GM12892 (cell line): ENCODE results near the gene MTTP.

Source experiments
- DNase-seq: peaks from one replicate; pipeline ENCODE4 v3.0.0; 2011; ENCODE audit not compliant: insufficient read length
- FAIRE-seq: peaks from 2 replicates; lab custom pipeline; 2011; peaks lifted over from hg19 to GRCh38; lab: Jason Lieb, UNC
- POLR2A ChIP-seq: IDR thresholded peaks from 2 replicates; pipeline ENCODE4 v1.6.1; 2011; ENCODE audit warnings: low read depth, low read length, control low read depth
- POLR2AphosphoS5 ChIP-seq: IDR thresholded peaks from 2 replicates; pipeline ENCODE4 v1.6.1; 2011; ENCODE audit warnings: low read depth, low read length, control low read depth
- TAF1 ChIP-seq: IDR thresholded peaks from 2 replicates; pipeline ENCODE4 v1.6.1; 2011; ENCODE audit warnings: low read depth, mild to moderate bottlenecking, control low read depth, low read length, borderline replicate concordance

MTTP gene

DNA sequence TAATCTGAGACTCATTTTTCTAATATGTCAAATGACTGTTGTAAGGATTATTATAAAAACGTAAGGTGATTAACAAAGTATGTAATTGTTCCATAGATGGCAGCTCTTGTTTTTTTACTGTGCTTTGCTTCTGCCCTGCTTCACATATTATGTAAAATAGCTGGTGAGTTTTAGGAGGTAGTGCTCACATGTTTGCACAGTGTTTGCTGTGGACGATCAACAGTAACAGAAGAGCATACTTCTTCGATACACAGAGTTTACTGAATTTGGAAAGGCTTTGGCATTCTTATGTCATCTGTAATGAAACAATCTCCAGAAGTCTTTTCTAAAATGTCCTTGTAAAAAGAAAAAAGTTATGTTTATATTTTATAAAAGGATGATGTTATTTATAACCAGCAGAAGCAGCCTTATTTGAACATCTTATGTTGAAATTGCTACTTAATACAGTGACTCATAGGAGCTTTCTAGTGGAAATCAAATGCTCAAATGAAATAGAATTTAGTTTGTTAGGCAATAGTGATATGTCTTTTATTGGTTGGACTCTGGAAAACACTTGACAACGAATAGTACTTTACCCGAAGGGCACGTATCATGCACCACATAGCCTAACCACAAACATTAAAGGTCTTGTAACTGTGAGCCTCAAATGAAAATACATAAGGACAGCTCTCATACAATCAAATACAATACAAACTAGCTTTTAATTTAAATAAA is 1.9 kb upstream of the MTTP start:
- TF ChIP-seq POLR2AphosphoS5 (no peak), POLR2A (no peak), TAF1 (no peak)
- FAIRE-seq = no peak
- no peak for DNase-seq

DNA sequence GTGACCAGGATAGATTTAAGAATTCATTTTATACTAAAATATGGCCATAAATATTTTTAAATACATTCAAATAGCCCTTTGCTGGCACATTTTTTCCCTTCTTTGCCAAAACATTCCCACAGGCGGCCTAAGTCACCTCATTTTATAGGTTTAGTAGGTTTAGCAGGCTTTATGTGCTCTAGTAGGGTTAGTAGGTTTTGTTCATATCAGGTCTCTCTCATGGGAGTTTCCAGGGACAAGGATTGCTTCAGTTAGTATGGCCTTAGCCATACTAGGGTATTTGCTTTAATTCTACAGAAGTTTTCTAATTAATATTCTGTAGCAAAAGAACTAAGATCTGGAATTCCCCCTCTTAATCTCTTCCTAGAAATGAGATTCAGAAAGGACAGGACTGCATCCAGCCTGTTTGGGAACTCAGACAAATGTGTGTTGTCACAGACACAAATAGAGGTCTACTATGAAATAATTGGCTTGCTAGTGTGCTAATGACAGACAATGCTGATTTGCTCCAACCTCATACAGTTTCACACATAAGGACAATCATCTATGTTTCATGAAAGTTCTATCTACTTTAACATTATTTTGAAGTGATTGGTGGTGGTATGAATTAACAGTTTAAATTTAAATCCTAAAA is 772 bp upstream of the MTTP start:
- DNase-seq (no peak), FAIRE-seq (no peak)
- TF ChIP-seq TAF1 (no peak), POLR2A (no peak), POLR2AphosphoS5 (no peak)

DNA sequence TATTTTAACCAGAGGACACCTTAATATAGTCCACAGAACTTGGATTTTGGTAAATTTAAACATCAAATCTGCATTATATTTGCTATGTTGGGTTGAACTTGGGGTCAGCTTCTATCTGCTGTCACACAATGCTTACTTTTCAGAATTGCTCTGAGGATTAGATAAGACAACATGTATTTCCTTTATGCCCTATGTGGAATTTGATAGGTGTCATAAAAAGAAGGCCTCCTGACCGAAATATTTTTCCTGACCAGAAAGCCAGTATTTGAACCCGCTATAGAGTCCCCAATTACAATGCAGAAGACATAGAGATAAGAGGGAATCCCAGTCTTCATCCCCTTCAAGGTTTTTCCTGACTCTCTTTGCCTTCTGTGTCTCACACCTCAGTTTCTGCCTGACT is 4.1 kb downstream of the MTTP start:
- no peak for DNase-seq
- no peak for TF ChIP-seq POLR2AphosphoS5
- no peak for TF ChIP-seq TAF1
- TF ChIP-seq POLR2A = no peak
- no peak for FAIRE-seq

DNA sequence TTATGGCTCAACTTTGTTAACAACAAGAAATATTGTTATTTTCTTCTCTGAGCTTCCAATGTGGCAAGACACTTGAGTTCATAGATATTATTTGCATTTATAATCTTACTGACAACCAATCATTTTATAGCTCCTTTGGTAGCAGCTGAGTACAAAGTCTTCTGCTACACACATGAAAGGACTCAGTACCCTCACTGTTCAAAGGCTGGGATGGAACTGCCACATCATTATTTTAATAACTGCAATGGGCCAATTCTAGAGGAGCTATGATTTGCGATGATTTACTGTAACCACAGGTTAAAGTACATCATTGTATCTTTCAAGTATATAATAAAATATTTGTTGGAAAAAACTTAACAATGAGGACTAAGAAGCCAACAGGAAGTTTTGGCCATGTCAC is 10.9 kb downstream of the MTTP start:
- TF ChIP-seq TAF1 (no peak), POLR2A (no peak), POLR2AphosphoS5 (no peak)
- no peak for FAIRE-seq

DNA sequence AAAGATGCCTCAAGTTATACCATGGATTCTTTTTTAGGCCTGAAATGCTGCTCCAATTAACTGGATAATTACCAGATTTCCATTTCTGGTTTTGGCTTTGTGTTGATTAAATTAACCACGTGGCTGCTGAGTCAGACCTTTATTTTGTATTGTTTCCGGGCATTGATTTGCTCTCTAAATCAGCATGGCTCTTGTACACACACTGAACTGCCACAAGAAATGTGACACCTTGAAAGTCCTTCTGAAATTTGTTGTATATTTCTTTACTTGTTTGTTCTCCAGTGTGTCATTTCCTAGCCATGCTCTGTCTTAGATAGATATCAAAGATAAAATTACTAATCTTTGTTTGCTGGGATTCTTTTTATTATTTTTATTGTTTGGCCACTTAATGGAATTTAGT is 11.7 kb downstream of the MTTP start:
- FAIRE-seq (no peak), DNase-seq (no peak)
- TF ChIP-seq POLR2AphosphoS5 = no peak
- TF ChIP-seq POLR2A = no peak
- no peak for TF ChIP-seq TAF1

More for the DNA sequence above, 10.9 kb downstream of the MTTP start:
- DNase-seq = no peak

DNA sequence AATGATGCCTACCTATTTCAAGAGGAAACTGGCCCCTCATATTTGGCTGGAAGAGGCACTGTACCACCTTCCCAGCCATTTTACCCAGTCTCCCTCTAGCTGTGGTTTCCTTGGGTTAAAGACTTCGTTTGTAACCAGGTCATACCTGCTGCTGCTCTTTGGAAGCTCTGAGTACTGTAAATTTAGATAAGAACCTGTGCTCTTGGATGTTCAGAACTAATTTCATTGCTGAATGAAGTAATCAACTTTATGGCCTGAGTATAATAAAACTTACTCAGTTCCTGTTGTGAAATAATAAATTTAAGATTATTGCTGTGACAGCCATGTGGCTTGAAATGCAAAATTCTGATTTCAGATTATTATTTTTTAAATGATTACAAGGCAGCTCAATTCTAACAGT is 12.2 kb downstream of the MTTP start:
- FAIRE-seq (no peak), DNase-seq (no peak)
- no peak for TF ChIP-seq POLR2AphosphoS5

DNA sequence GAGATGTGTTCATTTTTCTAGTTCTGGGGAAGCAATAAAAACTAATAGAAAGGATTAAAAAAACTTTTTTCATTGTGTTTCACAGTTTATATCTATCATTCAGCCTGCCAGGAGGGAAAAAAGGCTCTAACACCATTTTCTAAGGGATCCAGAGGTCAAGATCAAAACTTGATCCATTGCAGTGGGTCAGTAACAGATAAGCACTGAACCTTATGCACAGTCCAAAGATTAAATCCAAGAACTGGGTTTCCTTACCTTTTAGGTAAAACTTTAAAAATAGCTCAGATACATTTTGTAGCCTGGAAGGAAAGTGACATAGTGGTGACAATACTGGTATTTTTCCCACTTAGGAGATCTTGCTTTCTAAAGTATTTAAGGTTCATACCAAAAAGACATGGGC is 12.7 kb downstream of the MTTP start:
- DNase-seq = no peak
- no peak for TF ChIP-seq POLR2A
- TF ChIP-seq TAF1 = no peak
- no peak for TF ChIP-seq POLR2AphosphoS5
- FAIRE-seq = no peak

DNA sequence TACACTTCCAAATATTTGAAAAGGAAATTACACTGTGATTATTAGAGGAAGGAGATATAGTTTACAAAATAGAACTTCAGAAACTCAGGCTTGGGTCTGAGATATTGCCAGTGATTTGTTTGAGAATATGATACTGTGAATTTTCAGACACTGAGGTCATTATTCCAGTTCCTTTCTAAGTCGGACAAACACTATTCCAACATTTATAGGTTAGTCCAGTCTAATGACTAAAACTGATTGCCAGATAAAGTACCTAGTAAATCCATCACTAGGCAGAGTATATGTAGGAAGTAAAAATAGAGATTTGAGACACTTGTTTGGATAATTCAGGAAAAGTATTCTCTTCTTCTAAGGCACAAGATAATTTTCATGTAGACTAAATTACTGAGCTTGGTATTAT is 13.2 kb downstream of the MTTP start:
- DNase-seq (no peak), FAIRE-seq (no peak)
- TF ChIP-seq POLR2AphosphoS5 (no peak), POLR2A (no peak), TAF1 (no peak)

DNA sequence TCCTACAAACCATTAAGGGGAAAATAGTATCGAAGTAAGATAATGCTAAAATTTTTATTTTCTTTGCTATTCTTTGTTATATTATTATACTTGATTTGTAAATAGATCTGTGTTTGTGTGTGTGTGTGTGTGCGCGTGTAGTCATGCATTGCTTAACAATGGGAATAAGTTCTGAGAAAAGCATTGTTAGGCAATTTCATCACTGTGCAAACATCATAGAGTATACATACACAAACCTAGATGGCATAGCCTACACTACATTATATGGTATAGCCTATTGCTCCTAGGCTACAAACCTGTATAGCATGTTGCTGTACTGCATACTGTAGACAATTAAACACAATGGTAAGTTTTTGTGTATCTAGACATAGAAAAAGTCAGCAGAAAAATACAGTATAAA is 17.1 kb downstream of the MTTP start:
- no peak for FAIRE-seq
- no peak for DNase-seq
- TF ChIP-seq POLR2AphosphoS5 (no peak), POLR2A (no peak), TAF1 (no peak)

DNA sequence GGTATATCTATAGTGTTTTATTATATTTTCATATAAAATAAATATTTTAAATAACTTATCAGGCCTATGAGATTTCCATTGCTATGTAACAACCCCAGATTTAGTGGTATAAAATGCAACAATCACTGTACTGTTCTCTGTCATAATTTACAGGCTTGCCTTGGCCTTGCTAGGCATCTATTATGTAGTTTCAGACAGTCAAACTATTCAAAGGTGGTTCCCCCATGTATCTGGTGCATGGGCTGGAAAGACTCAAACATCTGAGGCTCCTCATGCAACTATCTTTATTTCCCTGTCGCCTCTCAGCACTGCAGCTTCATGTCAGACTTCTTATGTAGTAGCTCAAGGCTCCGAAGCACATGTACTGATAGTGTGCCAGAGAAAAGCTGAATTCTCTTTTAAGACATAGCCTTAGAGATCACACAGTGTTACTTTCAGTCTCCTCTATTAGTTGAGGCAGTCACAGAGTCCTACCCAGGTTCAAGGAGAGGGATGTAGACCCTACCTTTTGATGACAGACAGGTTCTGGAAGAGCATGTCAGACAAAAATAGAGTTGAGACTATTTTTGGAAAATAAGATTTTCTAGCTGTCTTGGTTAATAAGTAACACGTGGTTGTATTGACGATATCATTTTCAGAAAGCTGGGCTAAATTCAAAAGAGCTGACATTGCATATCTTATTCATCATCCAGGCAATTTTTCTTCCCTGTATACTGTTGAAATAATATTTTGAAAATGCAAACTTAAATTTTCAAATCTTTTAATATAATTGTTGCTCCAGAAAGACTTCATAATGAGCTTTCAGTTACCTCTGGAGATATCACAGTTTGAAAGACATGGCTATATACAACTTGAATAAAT is 19.4 kb downstream of the MTTP start:
- TF ChIP-seq POLR2A = no peak
- TF ChIP-seq POLR2AphosphoS5 = no peak
- TF ChIP-seq TAF1 = no peak
- DNase-seq (no peak), FAIRE-seq (no peak)

DNA sequence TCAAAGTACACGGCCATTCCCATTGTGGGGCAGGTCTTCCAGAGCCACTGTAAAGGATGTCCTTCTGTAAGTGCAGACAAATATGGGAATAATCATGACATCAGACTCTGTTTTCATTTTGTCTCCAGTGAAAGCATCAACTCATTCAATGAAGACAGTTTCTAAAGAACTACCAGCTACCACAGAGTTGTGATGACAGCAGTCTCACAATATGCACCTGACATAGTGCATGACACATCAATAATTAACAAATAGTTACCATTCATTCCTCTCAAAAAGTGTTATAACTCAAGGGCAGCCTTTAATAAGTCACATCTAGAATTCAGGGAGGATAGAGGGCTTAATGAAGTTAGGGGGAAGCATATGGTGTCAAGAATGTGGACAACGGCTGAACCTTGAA is 20.2 kb downstream of the MTTP start:
- FAIRE-seq = no peak
- TF ChIP-seq POLR2A (no peak), TAF1 (no peak), POLR2AphosphoS5 (no peak)
- no peak for DNase-seq
